ENCODE results near the gene LZTR1. TPM values are rescaled to one million over a fixed set of nuclear protein-coding genes. Genes with fewer than 3 reads are reported as not detected.

The LZTR1 gene
- total RNA-seq, 1 experiment from 2014 or later, result 54.3 TPM

- H3K27ac ChIP-seq (ENCODE audit: low read depth, low read length, poor library complexity, severe bottlenecking), result no peak overlapping the region
- intact Hi-C loops (cut with micrococcal nuclease; ENCODE audit: unreplicated experiment), result loop anchor here (5.0 kb wide), 1 partner anchor 42 kb away; no protein-coding TSS in a partner anchor
- CTCF ChIA-PET, result no interaction called here
- POLR2A ChIA-PET (ENCODE audit: low non-redundant PET), result no interaction called here
- H3K4me1 ChIP-seq (ENCODE audit: insufficient read depth, low read length, poor library complexity, severe bottlenecking), result no peaks in the 10 kb centered on the region
- no peaks in the 10 kb centered on the region for H3K9me3 ChIP-seq (ENCODE audit: low read depth, low read length, poor library complexity, severe bottlenecking)
- no peak overlapping the region for H3K4me3 ChIP-seq (ENCODE audit: low read depth, low read length, poor library complexity, severe bottlenecking)
- peaks cover 18% of the 10 kb centered on the region for H3K27me3 ChIP-seq (replicated peaks; ENCODE audit: insufficient read depth, low read depth, low read length, poor library complexity)
- BruUV-seq (replicated peaks), result no TSS peak
- TF ChIP-seq CTCF (conservative IDR thresholded peaks at IDR 0.05; ENCODE audit: low read depth, low read length), result no peak
- no peak for TF ChIP-seq EZH2 (IDR thresholded peaks at IDR 0.05; ENCODE audit: borderline replicate concordance, low read depth, low read length, poor library complexity, severe bottlenecking)
- no peak for DNase-seq (ENCODE audit: low spot score)
- no peaks in the 10 kb centered on the region for H3K36me3 ChIP-seq (ENCODE audit: insufficient read depth, low read length, poor library complexity, severe bottlenecking)
These were observed 47.9 kb downstream of the LZTR1 start for GRCh38 chr22:21030032-21030431.

- ChIA-PET POLR2A (ENCODE audit: low non-redundant PET) (no interaction called here), CTCF (no interaction called here)
- no peak overlapping the region for H3K4me3 ChIP-seq (ENCODE audit: low read depth, low read length, poor library complexity, severe bottlenecking)
- H3K27ac ChIP-seq (ENCODE audit: low read depth, low read length, poor library complexity, severe bottlenecking), result no peak overlapping the region
- no peaks in the 10 kb centered on the region for H3K9me3 ChIP-seq (ENCODE audit: low read depth, low read length, poor library complexity, severe bottlenecking)
- TF ChIP-seq EZH2 (IDR thresholded peaks at IDR 0.05; ENCODE audit: borderline replicate concordance, low read depth, low read length, poor library complexity, severe bottlenecking) (no peak), CTCF (conservative IDR thresholded peaks at IDR 0.05; ENCODE audit: low read depth, low read length) (no peak)
- DNase-seq (ENCODE audit: low spot score), result no peak
- BruUV-seq (replicated peaks), result no TSS peak
- H3K36me3 ChIP-seq (ENCODE audit: insufficient read depth, low read length, poor library complexity, severe bottlenecking), result no peaks in the 10 kb centered on the region
- H3K4me1 ChIP-seq (ENCODE audit: insufficient read depth, low read length, poor library complexity, severe bottlenecking), result no peaks in the 10 kb centered on the region
- intact Hi-C loops (cut with micrococcal nuclease; ENCODE audit: unreplicated experiment), result loop anchor here (5.0 kb wide), 1 partner anchor 41 kb away; no protein-coding TSS in a partner anchor
- H3K27me3 ChIP-seq (replicated peaks; ENCODE audit: insufficient read depth, low read depth, low read length, poor library complexity), result peaks cover 18% of the 10 kb centered on the region
These were observed 48.8 kb downstream of the LZTR1 start for GRCh38 chr22:21030621-21031544.

GRCh38 chr22:21031545-21032036 is 49.5 kb downstream of the LZTR1 start:
- DNase-seq (ENCODE audit: low spot score), result no peak
- Histone ChIP-seq H3K4me3 (ENCODE audit: low read depth, low read length, poor library complexity, severe bottlenecking) (no peak overlapping the region), H3K27me3 (replicated peaks; ENCODE audit: insufficient read depth, low read depth, low read length, poor library complexity) (peaks cover 18% of the 10 kb centered on the region), H3K27ac (ENCODE audit: low read depth, low read length, poor library complexity, severe bottlenecking) (no peak overlapping the region), H3K36me3 (ENCODE audit: insufficient read depth, low read length, poor library complexity, severe bottlenecking) (no peaks in the 10 kb centered on the region), H3K4me1 (ENCODE audit: insufficient read depth, low read length, poor library complexity, severe bottlenecking) (no peaks in the 10 kb centered on the region), H3K9me3 (ENCODE audit: low read depth, low read length, poor library complexity, severe bottlenecking) (no peaks in the 10 kb centered on the region)
- no TSS peak for BruUV-seq (replicated peaks)
- intact Hi-C loops (cut with micrococcal nuclease; ENCODE audit: unreplicated experiment), result loop anchor here (5.0 kb wide), 1 partner anchor 41 kb away; no protein-coding TSS in a partner anchor
- TF ChIP-seq CTCF (conservative IDR thresholded peaks at IDR 0.05; ENCODE audit: low read depth, low read length) (no peak), EZH2 (IDR thresholded peaks at IDR 0.05; ENCODE audit: borderline replicate concordance, low read depth, low read length, poor library complexity, severe bottlenecking) (no peak)
- CTCF ChIA-PET, result no interaction called here
- POLR2A ChIA-PET (ENCODE audit: low non-redundant PET), result no interaction called here

Data from A673 (cell line).